Measurements from ENCODE around the gene HSD17B13.
"Not testable (repeated sequence)": the region's sequence is repeated elsewhere in the genome, so short reads cannot be mapped to it uniquely, and the experiment has no call there.

The HSD17B13 gene

DNA sequence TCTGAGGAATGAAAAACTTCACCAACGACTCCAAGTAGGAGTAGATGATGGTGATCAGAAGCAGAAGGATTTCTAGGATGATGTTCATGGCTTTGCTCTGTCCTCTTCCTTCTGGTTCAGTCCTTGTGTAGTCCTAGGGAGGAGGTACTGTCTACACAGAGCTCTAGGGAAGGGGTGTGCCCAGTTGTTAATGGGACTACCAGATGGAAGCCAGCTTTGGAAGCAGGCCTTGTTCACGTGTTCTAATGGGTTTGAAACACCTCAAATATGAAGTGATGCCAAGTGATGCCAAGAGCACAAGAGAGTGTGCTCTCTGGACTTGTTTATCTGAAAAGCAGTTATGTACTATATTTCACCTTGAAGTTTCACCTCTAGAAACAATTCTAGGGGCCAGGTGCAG is at the start of gene HSD17B13:
TSS of gene HSD17B13 (minus strand) at position 129 of the 400 bp plus-strand sequence. CDS start at position 88, 41 bp downstream.
- no peak for FAIRE-seq

- FAIRE-seq = no peak
Measured at GRCh38 chr4:87370068-87370467, 47.4 kb upstream of the HSD17B13 start.

GRCh38 chr4:87366521-87367162 is 44.0 kb upstream of the HSD17B13 start:
- no peak for FAIRE-seq

DNA sequence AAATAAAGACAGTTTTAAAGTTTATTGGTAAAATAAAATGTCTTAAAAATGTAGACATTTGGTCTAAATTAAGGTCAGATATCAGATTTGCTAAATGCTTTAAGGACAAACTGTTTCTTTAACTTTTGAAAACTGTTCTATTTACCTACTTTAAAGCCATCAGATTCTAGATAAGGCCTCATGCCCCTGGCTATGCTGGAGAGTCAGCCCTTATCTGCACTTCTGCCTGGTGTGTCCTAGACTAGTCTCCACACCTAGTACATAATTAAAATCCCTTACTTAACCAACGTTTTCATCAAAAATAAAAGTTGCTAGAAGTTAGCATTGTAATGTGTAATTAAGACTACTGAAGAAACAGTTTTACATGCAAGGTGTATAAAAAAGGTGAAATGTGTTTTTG is 42.7 kb upstream of the HSD17B13 start:
- no peak for FAIRE-seq

DNA sequence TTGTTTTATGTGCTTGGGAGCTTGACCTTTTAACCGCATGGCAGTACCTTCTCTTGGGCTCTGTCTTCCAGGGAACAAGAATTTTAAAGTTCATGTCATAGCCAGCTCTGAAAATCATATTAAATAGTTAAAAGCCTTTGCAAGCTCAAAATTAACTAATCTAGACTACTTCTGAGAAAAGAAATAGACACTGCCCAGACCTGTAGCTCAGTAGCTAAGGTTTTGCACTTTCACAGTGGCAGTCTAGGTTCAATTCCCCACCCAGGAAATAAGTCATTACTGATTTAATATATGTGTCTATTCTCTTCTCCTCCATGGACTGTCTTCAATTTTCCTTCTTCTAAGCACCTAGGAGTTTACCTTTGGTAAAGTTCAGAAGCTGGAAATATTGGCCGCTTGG is 40.9 kb upstream of the HSD17B13 start:
- FAIRE-seq = no peak

DNA sequence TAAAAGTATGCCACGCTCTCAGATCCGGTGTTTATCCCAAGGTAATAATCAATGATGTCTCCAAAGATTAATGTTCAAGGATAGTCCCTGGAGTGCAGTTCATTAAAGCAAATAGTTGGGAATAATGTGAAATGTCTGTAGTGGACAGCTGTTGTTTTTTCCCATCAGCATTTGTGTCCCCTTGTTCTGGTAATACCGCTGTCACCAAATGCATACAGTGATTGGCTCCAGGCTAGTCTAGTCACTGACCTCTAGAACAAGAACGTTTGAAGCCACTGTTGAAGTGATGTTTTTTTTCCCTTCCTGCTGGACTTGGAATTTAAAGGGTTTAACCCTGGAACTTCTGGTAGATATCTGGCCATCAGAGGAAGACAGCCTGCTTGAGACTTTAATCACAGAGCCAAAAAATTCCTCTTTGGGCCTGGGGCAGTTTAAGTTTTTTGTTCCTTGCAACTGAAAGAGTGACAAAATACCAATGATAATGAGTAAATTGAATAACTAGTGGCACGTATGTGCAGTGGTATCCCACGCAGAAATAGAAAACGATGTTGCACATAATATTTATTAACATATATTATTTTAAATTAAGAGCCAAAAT is 37.8 kb upstream of the HSD17B13 start:
- FAIRE-seq = no peak

- no peak for FAIRE-seq
Measured at GRCh38 chr4:87359258-87359657, 36.6 kb upstream of the HSD17B13 start.

DNA sequence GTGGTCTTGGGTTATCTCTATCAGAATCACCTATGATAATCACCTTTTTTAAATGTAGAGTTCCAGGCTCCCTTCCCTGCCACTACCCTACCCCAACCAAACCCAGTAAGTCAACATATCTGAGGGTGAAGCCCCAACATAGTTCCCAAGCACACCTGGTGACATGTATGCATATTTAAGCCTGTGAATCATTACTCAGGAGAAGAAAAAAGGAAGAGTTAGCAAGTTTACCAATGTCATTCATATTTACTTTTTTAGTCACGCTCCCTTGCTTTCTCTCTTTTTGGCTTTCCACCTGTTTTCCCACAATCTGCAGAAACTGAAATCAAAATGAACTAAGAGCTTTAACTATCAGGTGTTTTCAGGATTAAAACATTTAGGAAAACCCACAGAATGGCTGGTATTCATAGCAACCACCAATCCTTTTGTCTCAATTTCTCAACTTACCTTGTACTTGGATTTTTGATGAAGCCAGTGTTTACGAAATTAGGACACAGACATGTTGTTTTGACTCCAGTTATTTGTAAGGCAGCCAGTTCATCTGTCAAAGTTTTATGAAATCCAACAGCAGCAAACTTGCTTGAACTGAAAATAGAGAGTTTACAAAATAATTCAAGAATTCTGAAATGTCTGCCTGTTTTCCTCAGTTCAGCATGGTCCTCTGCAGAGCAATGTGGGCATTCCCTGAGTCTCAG is 34.3 kb upstream of the HSD17B13 start:
- FAIRE-seq = no peak

- FAIRE-seq = no peak
Measured at GRCh38 chr4:87354168-87355102, 31.8 kb upstream of the HSD17B13 start.

DNA sequence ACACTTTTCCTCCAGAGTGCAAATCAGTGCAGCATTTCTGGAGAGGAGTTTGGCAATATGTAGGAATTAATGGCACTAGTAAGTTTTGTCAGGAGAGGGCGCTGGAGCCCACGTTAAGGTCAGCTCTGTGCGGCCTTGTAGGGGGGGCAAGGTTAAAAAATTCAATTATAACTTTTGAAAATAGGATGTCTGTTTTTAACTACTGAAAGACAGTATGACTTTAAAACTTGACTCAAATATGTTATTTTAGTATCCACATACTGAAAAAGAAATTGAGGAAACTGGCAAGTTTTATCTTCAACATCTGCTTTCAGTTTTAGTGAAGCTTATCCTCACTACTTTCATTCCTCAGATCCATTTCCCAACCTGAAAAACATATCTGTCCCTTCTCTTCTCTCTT is 30.9 kb upstream of the HSD17B13 start:
- FAIRE-seq = no peak

- no peak for FAIRE-seq
Measured at GRCh38 chr4:87345139-87345538, 22.5 kb upstream of the HSD17B13 start.

DNA sequence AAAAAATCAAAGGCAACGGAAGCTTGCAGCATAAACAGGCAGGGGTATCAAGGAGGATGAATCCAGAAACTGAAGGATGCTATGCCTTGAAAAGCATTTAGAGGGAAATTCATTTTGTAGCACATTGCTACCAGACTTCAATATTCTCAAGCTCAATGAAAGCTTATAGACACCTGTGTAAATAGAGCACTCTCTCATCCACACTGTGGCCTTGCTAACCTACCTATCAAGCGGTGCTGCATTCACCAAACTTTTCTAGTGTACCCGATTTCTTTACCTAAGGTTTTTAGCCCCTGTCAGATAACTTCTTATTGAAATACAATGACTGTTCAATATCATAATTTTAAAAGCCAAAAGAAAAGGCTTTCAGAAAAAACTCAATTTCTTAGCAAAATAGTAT is 20.2 kb upstream of the HSD17B13 start:
- FAIRE-seq = no peak

DNA sequence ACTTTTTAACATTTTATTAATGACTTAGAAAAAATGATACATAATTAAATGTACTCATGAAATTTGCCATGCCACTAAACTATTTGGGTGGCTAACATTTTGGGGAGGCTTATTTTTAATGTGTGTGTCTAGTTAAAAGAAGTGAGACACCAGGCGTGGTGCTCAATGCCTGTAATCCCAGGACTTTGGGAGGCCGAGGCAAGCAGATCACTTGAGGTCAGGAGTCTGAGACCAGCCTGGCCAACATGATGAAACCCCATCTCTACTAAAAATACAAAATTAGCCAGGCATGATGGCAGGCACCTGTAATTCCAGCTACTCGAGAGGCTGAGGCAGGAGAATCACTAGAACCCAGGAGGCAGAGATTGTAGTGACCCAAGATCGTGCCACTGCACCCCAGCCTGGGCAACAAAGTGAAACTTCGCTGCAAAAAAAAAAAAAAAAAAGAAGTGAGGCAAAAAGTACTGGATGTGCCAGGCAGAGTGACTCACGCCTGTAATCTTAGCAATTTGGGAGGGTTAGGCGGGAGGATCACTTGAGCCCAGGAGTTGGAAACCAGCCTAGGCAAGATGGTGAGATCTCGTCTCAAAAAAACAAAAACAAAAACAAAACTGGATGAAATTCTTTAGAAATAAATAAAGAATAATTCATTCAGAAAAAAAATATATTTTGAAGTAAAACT is 19.4 kb upstream of the HSD17B13 start:
- FAIRE-seq = not testable (repeated sequence)

- no peak for FAIRE-seq
Measured at GRCh38 chr4:87339440-87339839, 16.8 kb upstream of the HSD17B13 start.

- FAIRE-seq = no peak
Measured at GRCh38 chr4:87337361-87337760, 14.7 kb upstream of the HSD17B13 start.

GRCh38 chr4:87333267-87333666 is 10.6 kb upstream of the HSD17B13 start:
- no peak for FAIRE-seq

- FAIRE-seq = no peak
Measured at GRCh38 chr4:87330761-87331160, 8.1 kb upstream of the HSD17B13 start.

GRCh38 chr4:87327136-87327535 is 4.5 kb upstream of the HSD17B13 start:
- no peak for FAIRE-seq

DNA sequence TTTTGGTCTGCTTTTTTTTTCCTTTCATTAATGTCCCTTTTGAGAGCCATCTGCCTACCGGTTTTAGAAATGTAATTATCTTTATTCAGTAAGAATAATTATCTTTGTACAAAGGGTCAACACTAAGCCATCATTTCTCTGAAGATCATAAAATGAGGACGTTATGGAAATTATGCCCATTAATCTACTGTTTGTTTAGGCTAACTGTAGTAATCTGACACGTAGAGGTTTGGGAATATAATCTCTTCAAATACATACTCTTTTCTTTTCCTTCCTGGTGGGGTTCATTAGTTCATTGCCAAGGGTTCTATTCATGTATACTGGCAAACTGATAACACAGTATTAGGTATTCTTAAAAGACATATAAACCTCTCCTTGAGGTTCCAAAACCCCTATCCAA is 3.8 kb upstream of the HSD17B13 start:
- no peak for FAIRE-seq

GRCh38 chr4:87321888-87322287 is 794 bp downstream of the HSD17B13 start:
- FAIRE-seq = no peak

GRCh38 chr4:87317527-87317926 is 5.2 kb downstream of the HSD17B13 start:
- FAIRE-seq = no peak

DNA sequence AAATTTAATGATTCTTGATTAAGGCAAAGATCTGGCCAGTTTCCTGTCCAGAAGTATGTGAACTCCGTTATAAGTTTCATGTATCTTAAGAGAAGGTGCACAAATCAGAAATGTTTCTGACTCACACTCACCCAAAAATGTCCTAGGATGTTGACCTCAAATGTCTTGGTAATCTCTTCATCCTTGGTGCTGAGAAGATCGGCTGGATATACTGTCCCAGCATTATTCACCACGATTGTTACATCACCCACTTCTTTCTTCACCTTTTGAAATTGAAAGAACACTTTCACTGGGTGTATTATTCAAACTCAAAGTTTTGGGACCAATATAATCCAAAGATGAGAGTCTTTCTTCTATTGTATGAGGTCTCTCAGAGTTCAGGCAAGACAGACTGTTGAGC is 5.7 kb downstream of the HSD17B13 start:
- no peak for FAIRE-seq

GRCh38 chr4:87315000-87315399 is 7.7 kb downstream of the HSD17B13 start:
- not testable (repeated sequence) for FAIRE-seq
